H1 (cell line): ENCODE measurements around the gene UTP15. TPM values are rescaled to one million over a fixed set of nuclear protein-coding genes. Genes with fewer than 3 reads are reported as not detected.

Experiments
- ATF2 ChIP-seq: IDR thresholded peaks from 2 replicates; pipeline ENCODE4 v1.6.1; 2012; ENCODE audit warnings: low read length, inconsistent platforms
- BRCA1 ChIP-seq: IDR thresholded peaks from 2 replicates; pipeline ENCODE4 v1.6.1; 2012; ENCODE audit warnings: low read depth, low read length, improper control_type of control experiment
- RBBP5 ChIP-seq: IDR thresholded peaks from 2 replicates; pipeline ENCODE4 v1.7.1; 2012; ENCODE audit warnings: low read depth, mild to moderate bottlenecking, inconsistent platforms, low read length, moderate library complexity, borderline replicate concordance
- RFX5 ChIP-seq: IDR thresholded peaks from 2 replicates; pipeline ENCODE4 v1.6.1; 2011; ENCODE audit warnings: low read depth, low read length, improper control_type of control experiment, borderline replicate concordance
- SRF ChIP-seq: IDR thresholded peaks from 2 replicates; pipeline ENCODE4 v1.6.1; 2011; ENCODE audit warnings: mild to moderate bottlenecking, low read depth, low read length, moderate library complexity
- polyA plus RNA-seq, 7 experiments: library from polyadenylated mRNA; depleted of rRNA in 3 of 7; stranded (reverse) in 5 of 7; unstranded in 2 of 7; fragments of >200 nt in 5 of 7; fragments of 200-250 nt in 2 of 7; gene quantifications; 1 replicate in 5 of 7; 2 replicates in 1 of 7; 4 replicates in 1 of 7; pipeline versions ENCODE4 v1.2.1 to v1.2.3, GENCODE V29; 2011 to 2013; ENCODE audit warnings: missing spikeins in 2 of 7, mixed read lengths in 2 of 7
- total RNA-seq: library from RNA; stranded (reverse); fragmentation: NEBNext Ultra II Directional; extraction: Animal tissue kit (Norgen Biotek cat#: 25700); gene quantifications from 2 replicates; pipeline ENCODE4 v1.2.1, GENCODE V29; 2021

UTP15 gene
- total and polyA plus RNA-seq, 2 of the 8 experiments (the other 6 are each of a cell fraction or from before 2014, with no cell fraction given), result 14.3 to 33.6 TPM

DNA sequence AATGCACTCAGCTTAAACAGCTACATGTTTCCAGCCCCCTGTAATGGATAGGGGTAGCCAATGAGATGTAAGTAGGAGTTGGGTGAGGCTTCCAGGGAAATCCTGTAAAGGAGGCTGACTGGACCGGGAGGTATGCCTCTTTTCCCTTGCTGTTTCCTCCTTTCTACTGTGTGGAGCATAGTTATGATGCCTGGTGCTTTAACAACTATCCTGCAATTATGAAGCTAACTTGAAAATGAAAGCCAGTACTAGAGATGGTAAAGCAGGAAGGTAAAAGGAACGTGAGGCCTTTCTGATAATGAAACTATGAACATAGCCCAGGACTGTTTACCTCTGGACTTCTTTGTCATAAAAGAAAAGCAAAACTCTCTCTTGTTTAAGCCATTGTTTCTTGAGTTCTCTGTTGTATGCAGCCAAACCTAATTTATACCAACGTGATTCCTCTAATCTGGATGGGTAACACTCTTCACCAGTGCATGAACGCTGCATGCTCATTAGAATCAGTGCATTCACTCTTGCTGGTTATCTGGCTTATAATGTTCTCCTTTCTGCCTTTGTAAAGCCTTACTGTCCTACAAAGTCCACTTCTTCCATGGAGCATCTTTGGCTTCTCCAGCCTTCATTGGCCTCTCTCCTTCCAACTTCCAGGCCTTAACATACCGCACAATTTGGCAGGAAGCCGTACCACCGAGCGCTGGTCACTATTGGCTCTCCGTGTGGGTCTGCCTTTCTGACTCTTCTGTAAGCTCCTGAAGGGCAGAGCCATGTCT, 52.2 kb downstream of the UTP15 start (continued):
- TF ChIP-seq ATF2, result no peak
- no peak for TF ChIP-seq RFX5
- TF ChIP-seq BRCA1, result no peak
- no peak for TF ChIP-seq RBBP5
- no peak for TF ChIP-seq SRF
- TF ChIP-seq, all 59 proteins: peak for 0
